GM20000 (cell line): Measurements from ENCODE around the gene COL15A1.

Source experiments
- DNase-seq: peaks from one replicate; pipeline ENCODE4 v3.0.0; 2012; ENCODE audit warnings: low spot score
- CTCF ChIP-seq: IDR thresholded peaks from 2 replicates; pipeline ENCODE4 v1.5.1; 2012; ENCODE audit warnings: mild to moderate bottlenecking, control low read depth; ENCODE audit errors: extremely low read depth, missing control alignments

COL15A1 gene

GRCh38 chr9:98916660-98917059, 27.0 kb upstream of the COL15A1 start:
- no peak for DNase-seq
- TF ChIP-seq CTCF, result no peak

- no peak for DNase-seq
- TF ChIP-seq CTCF, result no peak
These were observed 25.8 kb upstream of the COL15A1 start for GRCh38 chr9:98917746-98918487.

GRCh38 chr9:98921732-98922131, 22.0 kb upstream of the COL15A1 start:
- no peak for DNase-seq
- TF ChIP-seq CTCF, result no peak

GRCh38 chr9:98922721-98923435, 20.8 kb upstream of the COL15A1 start:
- DNase-seq, result no peak
- no peak for TF ChIP-seq CTCF

GRCh38 chr9:98923451-98924123, 20.1 kb upstream of the COL15A1 start:
- TF ChIP-seq CTCF, result no peak
- DNase-seq, result no peak

- DNase-seq, result no peak
- TF ChIP-seq CTCF, result no peak
These were observed 18.5 kb upstream of the COL15A1 start for GRCh38 chr9:98924946-98925820.
